ENCODE data around the gene ICA1. TPM values are rescaled to one million over a fixed set of nuclear protein-coding genes. Genes with fewer than 3 reads are reported as not detected.

The ICA1 gene
- total and polyA plus RNA-seq, 4 donors, result 16.5 to 54.6 (median 30.8) TPM

DNA sequence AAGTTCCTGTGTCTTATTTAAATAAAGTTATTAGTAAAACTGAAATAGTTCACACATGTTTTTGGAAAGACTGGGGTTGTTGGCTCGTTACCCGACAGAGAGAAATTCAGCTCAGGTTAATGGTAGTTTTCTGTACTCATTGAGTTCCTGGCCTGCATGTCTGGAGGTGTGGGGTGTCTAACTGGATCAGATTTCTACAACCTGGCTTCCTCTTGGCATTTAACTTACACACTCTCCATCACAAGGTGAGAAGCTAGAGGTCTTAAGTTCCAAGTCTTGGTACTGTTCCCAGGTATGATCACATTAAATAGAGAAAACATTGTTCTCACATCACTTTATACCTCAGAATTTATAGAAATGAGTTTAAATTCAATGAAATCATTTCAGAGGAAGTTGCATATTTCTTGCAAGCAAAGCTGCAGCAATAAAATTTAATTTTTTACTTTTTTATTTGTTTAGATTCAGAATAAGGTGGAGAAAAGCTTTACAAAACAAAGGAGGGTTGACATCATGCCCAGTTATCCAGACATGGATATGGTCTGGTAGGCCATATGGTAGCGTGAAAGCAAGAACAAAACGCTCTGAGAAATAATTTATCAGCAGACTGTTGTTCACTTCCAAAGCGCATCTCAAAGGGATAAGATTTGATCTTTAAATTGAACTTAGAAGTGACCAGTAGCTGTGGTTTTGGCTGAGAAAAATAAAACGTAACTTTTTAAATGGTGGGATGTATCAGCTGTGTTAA lies 172.8 kb downstream of the ICA1 start:
- H3K27me3 ChIP-seq (ENCODE audit: control insufficient read depth in 3 of 3, insufficient read depth in 3 of 3, low read length in 2 of 3), result no peaks in the 10 kb centered on the region
- H3K27ac ChIP-seq (ENCODE audit: low read depth in 1 of 2, low read length in 1 of 2), result no peak overlapping the region
- H3K4me3 ChIP-seq, result no peak overlapping the region
- ATAC-seq (ENCODE audit: insufficient read depth, low FRiP score) (no peak), DNase-seq (no peak)
- H3K4me1 ChIP-seq (ENCODE audit: control insufficient read depth in 5 of 5, insufficient read depth in 5 of 5, low read length in 5 of 5), result no peaks in the 10 kb centered on the region
- WGBS, 2 donors, result 95 to 97% methylated on average over 6 of the region's 6 CpGs
- peaks cover 0 to 5% (median 1%) of the 10 kb centered on the region in 4 donors for H3K36me3 ChIP-seq (ENCODE audit: control insufficient read depth in 4 of 4, insufficient read depth in 4 of 4, low read length in 4 of 4)
- TF ChIP-seq, protein P1, sequence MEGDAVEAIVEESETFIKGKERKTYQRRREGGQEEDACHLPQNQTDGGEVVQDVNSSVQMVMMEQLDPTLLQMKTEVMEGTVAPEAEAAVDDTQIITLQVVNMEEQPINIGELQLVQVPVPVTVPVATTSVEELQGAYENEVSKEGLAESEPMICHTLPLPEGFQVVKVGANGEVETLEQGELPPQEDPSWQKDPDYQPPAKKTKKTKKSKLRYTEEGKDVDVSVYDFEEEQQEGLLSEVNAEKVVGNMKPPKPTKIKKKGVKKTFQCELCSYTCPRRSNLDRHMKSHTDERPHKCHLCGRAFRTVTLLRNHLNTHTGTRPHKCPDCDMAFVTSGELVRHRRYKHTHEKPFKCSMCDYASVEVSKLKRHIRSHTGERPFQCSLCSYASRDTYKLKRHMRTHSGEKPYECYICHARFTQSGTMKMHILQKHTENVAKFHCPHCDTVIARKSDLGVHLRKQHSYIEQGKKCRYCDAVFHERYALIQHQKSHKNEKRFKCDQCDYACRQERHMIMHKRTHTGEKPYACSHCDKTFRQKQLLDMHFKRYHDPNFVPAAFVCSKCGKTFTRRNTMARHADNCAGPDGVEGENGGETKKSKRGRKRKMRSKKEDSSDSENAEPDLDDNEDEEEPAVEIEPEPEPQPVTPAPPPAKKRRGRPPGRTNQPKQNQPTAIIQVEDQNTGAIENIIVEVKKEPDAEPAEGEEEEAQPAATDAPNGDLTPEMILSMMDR (IDR thresholded peaks at IDR 0.05; ENCODE audit: control extremely low read depth, extremely low read depth), result no peak
- H3K9ac ChIP-seq (ENCODE audit: insufficient read depth in 1 of 2, low read length in 2 of 2), result no peak overlapping the region
- H3K9me3 ChIP-seq (ENCODE audit: control insufficient read depth in 4 of 4, insufficient read depth in 3 of 4, low read length in 3 of 4), result no peaks in the 10 kb centered on the region

DNA sequence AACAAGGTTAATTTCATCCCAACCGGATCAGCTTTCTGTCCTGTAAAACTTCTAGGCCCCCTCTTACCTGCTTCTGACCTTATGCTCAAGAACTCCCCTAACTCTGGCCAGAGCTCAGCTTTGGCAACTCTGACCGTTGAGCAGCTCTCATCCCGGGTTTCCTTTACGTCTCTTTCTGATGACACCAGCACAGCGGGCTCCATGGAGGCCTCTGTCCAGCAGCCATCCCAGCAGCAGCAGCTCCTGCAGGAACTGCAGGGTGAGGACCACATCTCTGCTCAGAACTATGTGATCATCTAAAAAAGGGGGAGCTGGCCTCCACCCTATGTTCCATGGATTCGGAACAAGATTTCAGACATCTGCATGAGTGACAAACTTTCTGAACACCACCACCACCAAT lies 175.7 kb downstream of the ICA1 start:
- no peaks in the 10 kb centered on the region for H3K9me3 ChIP-seq (ENCODE audit: control insufficient read depth in 4 of 4, insufficient read depth in 3 of 4, low read length in 3 of 4)
- no peak for ATAC-seq (ENCODE audit: insufficient read depth, low FRiP score)
- no peak overlapping the region for H3K9ac ChIP-seq (ENCODE audit: insufficient read depth in 1 of 2, low read length in 2 of 2)
- H3K4me3 ChIP-seq, result no peak overlapping the region
- no peaks in the 10 kb centered on the region for H3K4me1 ChIP-seq (ENCODE audit: control insufficient read depth in 5 of 5, insufficient read depth in 5 of 5, low read length in 5 of 5)
- no peaks in the 10 kb centered on the region for H3K27me3 ChIP-seq (ENCODE audit: control insufficient read depth in 3 of 3, insufficient read depth in 3 of 3, low read length in 2 of 3)
- peaks cover 0 to 5% (median 1%) of the 10 kb centered on the region in 4 donors for H3K36me3 ChIP-seq (ENCODE audit: control insufficient read depth in 4 of 4, insufficient read depth in 4 of 4, low read length in 4 of 4)
- TF ChIP-seq, protein P1 (IDR thresholded peaks at IDR 0.05; ENCODE audit: control extremely low read depth, extremely low read depth), result no peak
- no peak overlapping the region for H3K27ac ChIP-seq (ENCODE audit: low read depth in 1 of 2, low read length in 1 of 2)
- 94% methylated on average over 6 of the region's 6 CpGs for WGBS, 2 donors
- no peak for DNase-seq

DNA sequence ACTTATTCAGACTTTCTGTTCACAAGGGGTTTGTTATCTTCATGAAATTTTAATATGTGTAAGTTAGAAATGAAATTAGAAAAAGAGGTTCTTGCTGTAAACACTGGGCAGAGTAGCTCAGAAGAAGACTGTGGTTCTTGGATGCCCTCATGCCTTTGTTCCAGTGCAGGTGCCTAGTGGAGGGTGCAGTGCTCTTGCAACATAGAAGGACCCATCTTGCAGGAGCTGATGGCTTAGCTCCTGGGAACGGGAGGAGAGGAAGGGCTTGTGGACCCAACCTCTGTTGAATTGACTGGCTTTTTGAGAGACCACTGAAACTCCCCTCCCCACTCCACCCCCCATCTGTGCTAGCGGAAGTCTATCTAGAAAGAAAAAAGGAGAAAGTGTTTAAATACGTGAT lies 176.5 kb downstream of the ICA1 start:
- Histone ChIP-seq H3K9me3 (ENCODE audit: control insufficient read depth in 4 of 4, insufficient read depth in 3 of 4, low read length in 3 of 4) (no peaks in the 10 kb centered on the region), H3K4me3 (no peak overlapping the region), H3K4me1 (ENCODE audit: control insufficient read depth in 5 of 5, insufficient read depth in 5 of 5, low read length in 5 of 5) (no peaks in the 10 kb centered on the region), H3K27me3 (ENCODE audit: control insufficient read depth in 3 of 3, insufficient read depth in 3 of 3, low read length in 2 of 3) (no peaks in the 10 kb centered on the region), H3K36me3 (ENCODE audit: control insufficient read depth in 4 of 4, insufficient read depth in 4 of 4, low read length in 4 of 4) (peaks cover 0 to 5% (median 1%) of the 10 kb centered on the region in 4 donors), H3K9ac (ENCODE audit: insufficient read depth in 1 of 2, low read length in 2 of 2) (no peak overlapping the region), H3K27ac (ENCODE audit: low read depth in 1 of 2, low read length in 1 of 2) (no peak overlapping the region)
- no peak for ATAC-seq (ENCODE audit: insufficient read depth, low FRiP score)
- TF ChIP-seq, protein P1 (IDR thresholded peaks at IDR 0.05; ENCODE audit: control extremely low read depth, extremely low read depth), result no peak
- WGBS, 2 donors, result 91 to 96% methylated on average over 3 of the region's 3 CpGs
- DNase-seq, result no peak
